Measurements from ENCODE around the gene VDR.

The VDR gene

DNA sequence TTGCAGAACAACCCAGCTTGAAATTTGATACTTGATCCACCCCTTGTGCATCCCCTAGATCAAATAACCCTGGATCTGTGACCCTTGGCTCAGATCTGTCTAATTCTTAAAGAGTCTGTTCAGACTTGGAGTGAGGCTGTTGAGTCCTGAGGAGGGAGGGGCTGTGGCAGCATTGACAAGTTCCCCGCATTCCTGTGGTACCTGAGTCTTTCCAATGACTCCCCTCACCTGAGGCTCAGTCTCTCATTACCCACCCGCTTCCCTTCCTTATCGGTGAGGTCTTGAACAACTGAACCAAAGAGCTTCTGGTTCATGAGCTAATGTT, 69.0 kb downstream of the VDR start:
- peak overlapping the region; percentile 63 to 69 (median 68) for H3K27ac Mint-ChIP-seq
- TF ChIP-seq, protein P1, sequence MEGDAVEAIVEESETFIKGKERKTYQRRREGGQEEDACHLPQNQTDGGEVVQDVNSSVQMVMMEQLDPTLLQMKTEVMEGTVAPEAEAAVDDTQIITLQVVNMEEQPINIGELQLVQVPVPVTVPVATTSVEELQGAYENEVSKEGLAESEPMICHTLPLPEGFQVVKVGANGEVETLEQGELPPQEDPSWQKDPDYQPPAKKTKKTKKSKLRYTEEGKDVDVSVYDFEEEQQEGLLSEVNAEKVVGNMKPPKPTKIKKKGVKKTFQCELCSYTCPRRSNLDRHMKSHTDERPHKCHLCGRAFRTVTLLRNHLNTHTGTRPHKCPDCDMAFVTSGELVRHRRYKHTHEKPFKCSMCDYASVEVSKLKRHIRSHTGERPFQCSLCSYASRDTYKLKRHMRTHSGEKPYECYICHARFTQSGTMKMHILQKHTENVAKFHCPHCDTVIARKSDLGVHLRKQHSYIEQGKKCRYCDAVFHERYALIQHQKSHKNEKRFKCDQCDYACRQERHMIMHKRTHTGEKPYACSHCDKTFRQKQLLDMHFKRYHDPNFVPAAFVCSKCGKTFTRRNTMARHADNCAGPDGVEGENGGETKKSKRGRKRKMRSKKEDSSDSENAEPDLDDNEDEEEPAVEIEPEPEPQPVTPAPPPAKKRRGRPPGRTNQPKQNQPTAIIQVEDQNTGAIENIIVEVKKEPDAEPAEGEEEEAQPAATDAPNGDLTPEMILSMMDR (IDR thresholded peaks at IDR 0.05; ENCODE audit: unreplicated experiment in 3 of 3), result no peak
- H3K9me3 Mint-ChIP-seq, result no peaks in the 10 kb centered on the region
- H3K4me3 Mint-ChIP-seq, result no peak overlapping the region
- no peaks in the 10 kb centered on the region for H3K36me3 Mint-ChIP-seq (ENCODE audit: low read depth)
- H3K27me3 Mint-ChIP-seq (ENCODE audit: low read depth), result peaks cover 7% of the 10 kb centered on the region
- H3K4me1 Mint-ChIP-seq, result peaks cover 71% of the 10 kb centered on the region

DNA sequence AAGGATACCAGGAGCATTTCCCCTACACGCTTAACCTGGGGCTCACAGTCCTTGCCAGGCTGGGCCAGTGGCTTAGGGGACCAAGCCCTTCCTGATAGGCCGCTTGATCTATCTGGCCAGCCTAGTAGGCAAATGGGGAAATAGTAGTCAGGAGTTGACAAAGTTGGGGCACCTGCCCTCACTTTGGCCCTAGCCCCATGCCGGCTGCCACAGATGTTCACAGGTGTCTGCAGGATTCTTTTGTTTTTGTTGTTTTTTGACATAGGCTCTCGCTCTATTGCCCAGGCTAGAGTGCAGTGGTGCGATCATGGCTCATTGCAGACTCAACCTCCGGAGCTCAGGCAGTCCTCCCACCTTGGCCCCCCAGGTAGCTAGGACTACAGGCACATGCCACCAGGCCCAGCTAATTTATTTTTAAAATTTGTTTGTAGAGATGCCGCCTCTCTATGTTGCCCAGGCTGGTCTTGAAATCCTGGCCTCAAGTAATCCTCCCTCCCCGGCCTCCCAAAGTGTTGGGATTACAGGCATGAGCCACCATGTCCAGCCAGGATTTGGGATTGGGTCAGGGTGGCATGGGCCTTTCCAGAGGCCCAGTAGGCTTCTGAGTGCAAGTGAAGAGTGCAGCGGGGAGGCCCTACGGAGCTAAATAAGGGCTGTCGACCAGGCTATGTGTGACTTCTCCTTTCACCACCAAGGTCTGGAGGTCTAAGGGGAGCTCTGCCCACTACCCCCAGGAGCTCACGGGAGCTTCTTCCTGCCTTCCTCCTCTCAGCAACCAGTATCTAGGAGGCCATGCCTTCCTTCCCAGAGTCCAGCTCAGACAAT, 69.6 kb downstream of the VDR start:
- H3K9me3 Mint-ChIP-seq, result no peaks in the 10 kb centered on the region
- H3K36me3 Mint-ChIP-seq (ENCODE audit: low read depth), result no peaks in the 10 kb centered on the region
- H3K27me3 Mint-ChIP-seq (ENCODE audit: low read depth), result peaks cover 7% of the 10 kb centered on the region
- TF ChIP-seq, protein P1 (IDR thresholded peaks at IDR 0.05; ENCODE audit: unreplicated experiment in 3 of 3), result no peak
- peaks cover 65% of the 10 kb centered on the region for H3K4me1 Mint-ChIP-seq
- peak overlapping the region; percentile 63 to 69 (median 68) for H3K27ac Mint-ChIP-seq
- H3K4me3 Mint-ChIP-seq, result no peak overlapping the region

GRCh38 chr12:47834199-47834903, 70.4 kb downstream of the VDR start:
- no peaks in the 10 kb centered on the region for H3K36me3 Mint-ChIP-seq (ENCODE audit: low read depth)

DNA sequence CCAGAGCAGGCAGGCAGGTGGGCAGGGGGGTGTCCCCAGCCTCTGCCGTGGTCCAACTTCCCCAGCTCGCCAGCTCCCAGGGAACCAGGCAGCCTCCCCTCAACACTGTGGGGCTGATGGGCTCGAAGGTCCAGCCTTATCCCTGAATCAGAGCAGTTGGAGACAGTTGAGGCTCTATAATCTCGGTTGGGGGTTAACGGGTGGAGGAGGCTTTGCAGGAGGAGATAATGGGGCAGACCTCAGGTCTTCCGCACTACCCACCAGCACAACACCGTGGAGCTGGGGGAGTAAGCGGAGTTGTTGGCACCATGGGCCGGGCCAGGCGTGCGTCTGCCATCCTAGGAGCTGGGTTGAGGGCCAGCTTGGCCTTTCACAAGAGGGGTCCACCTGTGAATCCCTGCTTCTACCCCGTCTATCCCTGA, 71.2 kb downstream of the VDR start:
- Mint-ChIP-seq H3K36me3 (ENCODE audit: low read depth) (no peaks in the 10 kb centered on the region), H3K27ac (peak overlapping the region; percentile 13 to 79 (median 36)), H3K27me3 (ENCODE audit: low read depth) (peaks cover 7% of the 10 kb centered on the region), H3K4me1 (peaks cover 62% of the 10 kb centered on the region), H3K9me3 (no peaks in the 10 kb centered on the region), H3K4me3 (no peak overlapping the region)
- TF ChIP-seq, protein P1 (IDR thresholded peaks at IDR 0.05; ENCODE audit: unreplicated experiment in 3 of 3), result no peak

More at GRCh38 chr12:47834199-47834903, 70.4 kb downstream of the VDR start:
- H3K27ac Mint-ChIP-seq, result peak overlapping the region; percentile 5 to 16 (median 13)
- H3K4me1 Mint-ChIP-seq, result peaks cover 62% of the 10 kb centered on the region
- TF ChIP-seq, protein P1 (IDR thresholded peaks at IDR 0.05; ENCODE audit: unreplicated experiment in 3 of 3), result no peak
- no peaks in the 10 kb centered on the region for H3K9me3 Mint-ChIP-seq
- H3K4me3 Mint-ChIP-seq, result no peak overlapping the region
- peaks cover 7% of the 10 kb centered on the region for H3K27me3 Mint-ChIP-seq (ENCODE audit: low read depth)

GRCh38 chr12:47832263-47832933, 72.4 kb downstream of the VDR start:
- Mint-ChIP-seq H3K27me3 (ENCODE audit: low read depth) (peaks cover 7% of the 10 kb centered on the region), H3K9me3 (no peaks in the 10 kb centered on the region), H3K36me3 (ENCODE audit: low read depth) (no peaks in the 10 kb centered on the region), H3K4me3 (no peak overlapping the region), H3K27ac (peak overlapping the region in 1 of 3 experiments; percentile 79), H3K4me1 (peaks cover 59% of the 10 kb centered on the region)
- TF ChIP-seq, protein P1 (IDR thresholded peaks at IDR 0.05; ENCODE audit: unreplicated experiment in 3 of 3), result no peak
